ENCODE results near the gene RASGRF1.
"Not testable (repeated sequence)": the region's sequence is repeated elsewhere in the genome, so short reads cannot be mapped to it uniquely, and the experiment has no call there.

RASGRF1 gene

DNA sequence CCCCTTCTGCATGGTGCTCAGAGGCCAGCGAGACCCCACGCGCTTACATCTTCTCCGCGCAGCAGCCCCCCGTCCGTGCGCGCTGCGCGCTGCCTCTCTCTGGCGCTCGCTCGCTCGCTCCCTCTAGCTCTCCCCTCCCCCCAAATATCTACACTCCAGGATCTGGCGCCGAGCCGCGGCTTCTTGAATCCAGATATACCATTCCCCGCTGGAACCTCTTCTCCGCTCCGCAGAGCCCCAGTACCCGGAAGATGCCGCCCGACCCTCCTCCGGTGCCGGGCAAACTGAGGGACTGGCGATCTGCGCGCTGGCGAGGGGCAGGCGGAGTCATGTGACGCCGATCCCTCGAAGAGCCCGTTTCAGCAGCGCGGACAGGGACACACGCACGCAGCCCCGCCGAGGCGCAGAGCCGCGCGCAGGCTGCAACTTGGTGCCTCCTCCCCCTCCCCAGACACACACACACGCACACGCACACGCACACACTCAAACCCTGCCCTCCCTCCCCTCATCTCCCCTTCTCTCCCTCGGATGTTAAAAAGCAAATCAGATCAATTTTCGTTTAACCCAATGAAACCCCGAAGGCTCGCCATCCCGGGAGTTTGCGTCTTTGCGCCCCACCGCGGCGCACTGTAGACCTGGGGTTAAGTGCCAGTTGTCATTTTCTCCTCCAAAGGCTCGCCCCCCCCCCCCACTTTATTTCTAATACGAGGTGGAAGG lies at the start of gene RASGRF1:
RASGRF1 (minus strand) TSS at position 294 of the 717 bp plus-strand sequence; CDS start at position 12, 282 bp downstream.
- DNase-seq, result no peak

DNA sequence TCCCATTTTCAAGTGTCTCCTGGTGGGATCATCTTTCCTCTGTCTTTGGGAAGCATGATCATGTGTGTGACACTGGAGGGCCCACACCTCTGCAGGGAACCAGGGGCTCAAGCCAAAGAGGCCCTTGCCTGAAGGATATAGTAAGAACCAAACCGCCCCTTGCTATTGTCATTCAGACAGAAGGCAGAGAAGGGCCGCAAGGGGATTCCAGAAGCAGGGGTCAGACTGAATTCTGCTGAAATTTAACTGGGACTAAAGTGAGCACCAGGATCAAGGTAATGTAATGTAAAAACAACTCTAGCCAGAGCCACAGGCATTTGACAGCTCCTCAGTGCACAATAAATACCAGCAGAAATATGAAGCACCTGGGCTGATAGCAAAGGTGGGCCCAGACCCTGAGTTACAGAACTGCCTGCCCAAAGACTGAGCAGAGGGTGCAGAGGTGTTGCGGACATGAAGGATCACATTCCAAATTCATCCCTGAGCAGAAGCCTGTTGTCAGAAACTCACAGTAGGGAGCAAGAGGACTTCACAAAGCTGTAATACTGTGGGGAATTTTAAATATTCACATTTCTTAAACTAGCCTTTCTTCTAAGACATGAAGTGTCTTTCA lies 46.0 kb upstream of the RASGRF1 start:
- no peak for DNase-seq

DNA sequence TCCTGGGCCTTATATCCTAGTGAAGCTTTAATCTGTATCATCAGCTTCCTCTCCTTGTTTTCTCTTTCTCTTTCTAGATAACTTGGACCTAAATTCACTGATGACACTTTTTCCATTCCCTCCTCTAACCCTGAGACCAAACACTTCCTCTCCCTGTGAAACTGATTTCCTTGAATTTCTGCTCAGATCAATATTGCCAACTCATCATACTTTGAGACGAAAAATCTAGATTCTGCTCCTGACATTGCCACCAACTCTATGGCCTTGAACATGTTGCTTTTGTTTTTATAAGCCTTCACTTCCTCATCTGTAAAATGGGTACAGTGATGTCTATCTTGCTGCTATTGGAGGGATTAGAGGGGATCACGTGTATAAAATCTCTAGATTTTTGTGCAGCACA lies 42.7 kb upstream of the RASGRF1 start:
- DNase-seq, result no peak

DNA sequence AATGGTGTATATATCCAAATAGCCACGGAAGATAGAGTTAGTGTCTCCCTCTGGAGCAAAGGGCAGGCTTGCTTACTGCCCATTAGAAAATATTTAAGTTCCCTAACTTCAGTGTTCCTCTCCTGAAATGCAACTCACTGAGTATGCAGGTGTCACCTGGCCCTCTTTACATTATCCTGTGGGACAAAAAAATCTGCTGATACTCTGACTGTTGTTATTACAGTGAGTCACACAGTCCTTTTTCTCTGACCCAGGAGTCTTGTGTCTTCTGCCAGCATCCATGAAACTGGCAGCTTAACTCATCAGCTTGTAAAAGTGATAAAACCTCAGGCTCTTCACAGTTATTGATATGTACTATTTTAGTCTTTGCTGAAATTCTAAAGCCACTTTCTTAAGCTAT lies 42.2 kb upstream of the RASGRF1 start:
- DNase-seq, result no peak

GRCh38 chr15:79132361-79132760 lies 41.8 kb upstream of the RASGRF1 start:
- DNase-seq, result no peak

GRCh38 chr15:79130535-79131130 lies 40.1 kb upstream of the RASGRF1 start:
- no peak for DNase-seq

DNA sequence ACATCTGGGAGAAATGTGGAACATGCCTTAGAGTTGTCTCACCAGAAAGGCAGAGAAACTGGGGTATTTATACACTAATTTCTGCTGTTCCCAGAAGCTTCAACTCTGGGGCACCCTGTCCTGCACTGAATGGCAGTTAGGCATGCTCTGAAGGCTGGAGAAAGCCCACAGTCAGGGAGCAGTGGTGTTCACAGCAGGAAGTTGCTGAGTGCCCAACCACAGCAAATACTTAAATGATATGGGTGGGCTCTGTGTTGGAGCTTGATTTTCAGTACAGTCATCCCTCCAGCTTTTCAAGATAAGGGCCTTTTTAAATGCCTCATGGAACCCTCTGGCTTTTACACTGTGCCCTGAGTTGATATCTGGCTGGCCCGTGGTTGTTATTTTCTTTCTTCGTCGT lies 38.7 kb upstream of the RASGRF1 start:
- DNase-seq, result no peak

GRCh38 chr15:79128556-79128955 lies 38.0 kb upstream of the RASGRF1 start:
- no peak for DNase-seq

DNA sequence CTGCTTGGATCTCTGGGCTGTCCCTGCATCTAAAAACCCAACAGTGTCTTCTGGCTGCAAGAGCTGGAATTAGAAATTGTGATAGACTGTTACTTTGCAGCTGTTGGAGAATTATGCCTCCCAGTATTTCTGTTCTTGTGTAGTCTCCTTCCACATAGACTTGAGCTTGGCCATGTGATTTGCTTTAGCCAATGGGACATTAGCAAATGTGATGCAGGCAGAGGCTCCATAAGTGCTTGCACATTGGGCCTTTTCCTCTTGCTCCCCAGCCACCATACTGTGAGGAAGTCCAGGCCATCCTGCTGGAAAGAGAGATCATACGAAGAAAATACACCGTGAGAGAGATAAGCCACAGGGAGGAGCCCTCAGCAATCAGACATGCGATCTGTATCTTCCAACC lies 33.8 kb upstream of the RASGRF1 start:
- no peak for DNase-seq

- DNase-seq, result no peak
These were observed 32.4 kb upstream of the RASGRF1 start for GRCh38 chr15:79122991-79123390.

GRCh38 chr15:79122391-79122790 lies 31.8 kb upstream of the RASGRF1 start:
- DNase-seq, result no peak

DNA sequence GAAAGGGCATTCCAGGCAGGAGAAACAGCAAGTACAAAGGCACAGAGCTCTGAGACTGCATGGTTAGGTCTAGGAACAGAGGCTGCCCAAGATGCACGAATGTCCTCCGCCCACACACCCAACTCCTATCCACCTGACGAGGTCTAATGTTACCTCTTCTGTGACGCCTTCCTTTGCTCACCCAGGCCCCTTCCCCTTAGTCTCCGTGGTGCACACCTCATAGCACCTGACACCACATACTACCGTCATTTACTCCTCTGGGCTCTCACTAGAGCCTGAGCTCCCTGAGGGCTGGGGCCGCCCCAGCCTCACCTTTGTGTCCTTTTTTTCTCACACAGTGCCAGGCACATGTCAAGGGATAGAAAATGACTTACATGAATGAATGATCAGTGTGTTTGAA lies 31.0 kb upstream of the RASGRF1 start:
- no peak for DNase-seq

GRCh38 chr15:79117442-79118204 lies 27.0 kb upstream of the RASGRF1 start:
- DNase-seq, result no peak

- DNase-seq, result no peak
These were observed 26.2 kb upstream of the RASGRF1 start for GRCh38 chr15:79116771-79117170.

DNA sequence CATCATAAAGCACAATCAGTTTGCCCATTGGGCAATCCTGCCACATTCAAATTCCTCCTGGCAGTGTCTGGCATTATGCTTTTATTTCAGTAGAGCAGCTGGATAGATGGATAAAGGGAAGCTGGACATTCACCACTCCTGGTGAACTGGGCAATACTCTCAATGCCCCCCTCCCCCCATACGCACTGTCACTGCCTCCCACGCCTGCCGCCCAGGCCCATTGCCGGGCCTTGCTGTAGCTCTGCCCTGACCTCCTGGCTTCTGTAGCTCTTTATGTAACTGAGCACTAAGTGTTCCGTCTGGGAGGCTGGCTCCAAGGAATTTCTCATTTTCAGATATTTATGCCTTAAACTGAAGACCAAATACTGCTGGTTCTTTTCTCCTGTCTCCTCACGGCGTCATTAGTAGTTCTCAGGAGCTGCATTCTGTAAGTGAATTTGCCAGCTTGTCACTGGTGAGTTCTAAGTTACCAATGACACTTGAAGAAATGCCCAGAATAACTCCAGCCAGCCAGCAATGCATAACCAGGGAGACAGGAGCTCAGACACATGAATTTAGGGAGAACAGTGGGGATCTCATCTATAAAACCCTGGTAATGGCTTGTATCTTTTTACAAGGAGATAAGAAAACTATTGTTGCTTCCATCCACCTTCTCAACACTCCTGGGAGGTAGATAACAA lies 25.5 kb upstream of the RASGRF1 start:
- no peak for DNase-seq

GRCh38 chr15:79113831-79114230 lies 23.3 kb upstream of the RASGRF1 start:
- DNase-seq, result no peak

DNA sequence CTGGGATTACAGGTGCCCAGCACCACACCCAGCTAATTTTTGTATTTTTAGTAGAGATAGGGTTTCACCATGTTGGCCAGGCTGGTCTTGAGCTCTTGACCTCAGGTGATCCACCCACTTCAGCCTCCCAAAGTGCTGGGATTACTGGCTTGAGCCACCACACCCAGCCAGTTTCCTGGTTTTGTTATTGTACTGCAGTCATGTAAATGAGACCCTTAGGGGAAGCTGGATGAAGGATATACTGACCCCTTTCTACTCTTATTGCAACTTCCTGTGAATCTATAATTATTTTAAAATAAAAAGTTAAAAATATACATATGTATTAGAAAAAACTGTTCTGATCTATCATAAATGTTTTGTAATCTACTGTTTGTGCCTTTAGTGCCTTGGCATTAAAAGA lies 20.8 kb upstream of the RASGRF1 start:
- DNase-seq, result not testable (repeated sequence)

GRCh38 chr15:79105141-79105540 lies 14.6 kb upstream of the RASGRF1 start:
- DNase-seq, result no peak

DNA sequence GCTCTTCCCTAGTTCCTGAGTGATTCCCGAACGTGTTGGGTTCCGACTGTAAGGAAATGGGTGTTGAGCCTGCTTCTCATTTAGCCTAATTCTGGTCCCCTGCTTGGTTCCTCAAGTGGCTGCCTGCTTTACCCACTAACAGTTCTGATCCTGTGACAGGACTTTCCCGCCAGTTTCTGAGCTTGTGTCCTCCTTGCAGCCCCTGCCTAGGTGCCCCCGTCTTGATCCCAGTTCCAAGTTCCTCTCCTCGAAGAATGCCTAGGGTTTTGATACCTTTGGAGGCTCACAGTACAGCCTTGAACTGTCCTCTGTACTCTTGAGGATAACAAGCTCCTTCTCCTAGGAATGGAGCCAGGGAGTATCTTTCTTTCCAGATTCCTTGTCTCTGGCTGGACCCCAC lies 12.0 kb upstream of the RASGRF1 start:
- no peak for DNase-seq

GRCh38 chr15:79101866-79102581 lies 11.4 kb upstream of the RASGRF1 start:
- DNase-seq, result no peak

DNA sequence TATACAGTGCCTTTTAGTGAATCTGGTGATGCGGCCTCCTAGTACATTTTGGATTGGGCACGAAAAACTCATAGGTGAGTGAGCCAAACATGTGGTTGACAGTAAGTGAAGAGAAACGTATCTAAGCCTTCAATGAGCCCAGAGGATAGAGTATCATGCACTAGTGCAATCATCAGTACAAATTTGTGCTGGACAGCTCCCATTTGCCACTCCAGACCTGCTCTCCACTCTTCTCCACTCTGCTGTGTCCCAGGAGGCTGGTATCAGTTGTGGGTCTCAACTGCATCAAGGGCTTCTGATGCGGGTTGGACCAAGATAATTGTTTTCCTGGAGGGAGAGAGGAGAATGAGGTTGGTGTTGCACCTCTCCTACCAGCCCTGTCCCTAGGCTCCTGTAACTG lies 9.1 kb upstream of the RASGRF1 start:
- no peak for DNase-seq

DNA sequence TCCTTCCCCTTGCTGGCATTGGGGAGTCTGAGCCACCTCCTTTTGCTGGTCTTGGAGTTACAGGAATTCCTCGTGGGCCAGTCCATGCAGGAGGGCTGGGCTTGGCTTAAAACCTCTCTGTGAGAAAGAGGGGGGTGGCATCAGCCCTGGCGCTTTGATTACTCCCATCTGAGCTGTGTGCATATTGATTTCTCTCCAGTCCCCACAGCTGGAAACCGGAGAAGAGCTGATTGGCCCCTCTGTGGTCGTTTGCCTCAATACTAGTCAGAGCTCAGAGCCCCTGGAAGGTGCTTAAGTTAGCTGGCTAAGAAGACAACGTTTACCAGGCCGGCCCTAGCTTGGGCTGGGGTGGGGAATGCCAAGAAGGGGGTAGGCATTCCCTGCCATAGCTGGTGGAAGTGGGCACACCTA lies 4.0 kb upstream of the RASGRF1 start:
- DNase-seq, result no peak

Data from NCI-H446 (cell line).